Gastroesophageal sphincter (tissue), 4 donors: ENCODE data around the gene TTLL5. TPM values are rescaled to one million over a fixed set of nuclear protein-coding genes. Genes with fewer than 3 reads are reported as not detected.
A peak's percentile ranks its signal among the peaks of the same experiment; 100 is the strongest.

Source experiments
- ATAC-seq: fragments of 150-250 bp; one replicate; pipeline ENCODE4 v1.9.1; 2016; ENCODE audit warnings: mild to moderate bottlenecking, moderate library complexity
- H3K27ac ChIP-seq, 4 donors: fragments of 200-600 bp; sonication (generic) in 3 of 4; 1 replicate in 3 of 4; 2 replicates in 1 of 4; pipeline ENCODE4 v1.5.1; 2016 to 2019
- H3K27me3 ChIP-seq: fragments of 200-600 bp; sonication (generic); one replicate; pipeline ENCODE4 v1.5.1; 2019
- H3K36me3 ChIP-seq, 2 donors: fragments of 200-600 bp; sonication (generic); one replicate each; pipeline ENCODE4 v1.5.1; 2019; ENCODE audit warnings: control low read depth in 1 of 2
- H3K4me1 ChIP-seq, 3 donors: fragments of 200-600 bp; sonication (generic); 1 replicate in 2 of 3; 2 replicates in 1 of 3; pipeline ENCODE4 v1.5.1; 2016 to 2019; ENCODE audit warnings: control low read depth in 2 of 3
- H3K4me3 ChIP-seq, 2 donors: fragments of 200-600 bp; sonication (generic); one replicate each; pipeline ENCODE4 v1.5.1; 2019; ENCODE audit warnings: mild to moderate bottlenecking in 1 of 2, moderate library complexity in 1 of 2
- H3K9me3 ChIP-seq, 3 donors: fragments of 200-600 bp; sonication (generic); one replicate each; pipeline ENCODE4 v1.5.1; 2017 to 2019; ENCODE audit warnings: control low read depth in 2 of 3
- CTCF ChIP-seq, 4 experiments: fragments of 200-600 bp in 2 of 4; fragments of 450-650 bp in 2 of 4; sonication (generic) in 1 of 4; IDR thresholded peaks; one replicate each; pipeline ENCODE4 v1.5.1; 2017 to 2019; ENCODE audit warnings: antibody characterized with exemption in 4 of 4, mild to moderate bottlenecking in 2 of 4, moderate library complexity in 2 of 4
- EP300 ChIP-seq: sonication (generic); formaldehyde crosslinking; IDR thresholded peaks from one replicate; pipeline ENCODE4 v1.6.1; 2017; ENCODE audit warnings: antibody characterized with exemption, mild to moderate bottlenecking
- POLR2A ChIP-seq, 2 donors: fragments of 450-650 bp; IDR thresholded peaks; one replicate each; pipeline ENCODE4 v1.6.1; 2017; ENCODE audit warnings: antibody characterized with exemption in 2 of 2, mild to moderate bottlenecking in 2 of 2, moderate library complexity in 1 of 2
- POLR2AphosphoS5 ChIP-seq: sonication (generic); formaldehyde crosslinking; IDR thresholded peaks from one replicate; pipeline ENCODE4 v1.6.1; 2017; ENCODE audit warnings: antibody characterized with exemption
- WGBS, 2 donors: methylation state at CpG; one replicate each; pipeline ENCODE4 v1.1.5; 2018; ENCODE audit warnings: low coverage in 1 of 2; 5-methylcytosine and 5-hydroxymethylcytosine counted together
- total RNA-seq, 4 donors: library from RNA; depleted of rRNA; stranded (reverse); fragments of >200 nt; gene quantifications; one replicate each; pipeline ENCODE4 v1.1.0, GENCODE V29; 2016

Gene TTLL5
- total RNA-seq, 4 donors from 2014 or later = 18.1 to 30.0 (median 22.1) TPM

GRCh38 chr14:75649337-75649736 is 11.7 kb upstream of the TTLL5 start:
- H3K27ac ChIP-seq = peak overlapping the region in 2 of 4 donors; percentile 21 to 63
- no peak for ATAC-seq

GRCh38 chr14:75649773-75650172 is 11.3 kb upstream of the TTLL5 start:
- Histone ChIP-seq H3K36me3 (peaks cover 0 to 73% of the 10 kb centered on the region in 2 donors), H3K4me3 (no peak overlapping the region), H3K9me3 (no peaks in the 10 kb centered on the region), H3K27ac (no peak overlapping the region), H3K27me3 (no peaks in the 10 kb centered on the region), H3K4me1 (peaks cover 0 to 18% (median 3%) of the 10 kb centered on the region in 3 donors)
- WGBS, 2 donors = 100% methylated on average over 1 of the region's 1 CpG
- TF ChIP-seq EP300 (no peak), CTCF (IDR thresholded peaks at IDR 0.05) (no peak), POLR2A (IDR thresholded peaks at IDR 0.05) (no peak), POLR2AphosphoS5 (no peak)
- no peak for ATAC-seq

More at GRCh38 chr14:75649337-75649736, 11.7 kb upstream of the TTLL5 start:
- H3K36me3 ChIP-seq = peaks cover 0 to 69% of the 10 kb centered on the region in 2 donors
- no peaks in the 10 kb centered on the region for H3K9me3 ChIP-seq
- TF ChIP-seq CTCF (IDR thresholded peaks at IDR 0.05) (no peak), POLR2AphosphoS5 (no peak), EP300 (no peak), POLR2A (IDR thresholded peaks at IDR 0.05) (no peak)
- 86 to 100% methylated on average over 1 of the region's 1 CpG for WGBS, 2 donors
- no peaks in the 10 kb centered on the region for H3K27me3 ChIP-seq
- peaks cover 0 to 18% (median 3%) of the 10 kb centered on the region in 3 donors for H3K4me1 ChIP-seq
- no peak overlapping the region for H3K4me3 ChIP-seq

GRCh38 chr14:75650253-75651058 is 10.6 kb upstream of the TTLL5 start:
- TF ChIP-seq POLR2AphosphoS5 (no peak), POLR2A (IDR thresholded peaks at IDR 0.05) (no peak), CTCF (IDR thresholded peaks at IDR 0.05) (no peak), EP300 (no peak)
- Histone ChIP-seq H3K36me3 (peaks cover 0 to 80% of the 10 kb centered on the region in 2 donors), H3K4me3 (no peak overlapping the region), H3K4me1 (peaks cover 0 to 18% (median 3%) of the 10 kb centered on the region in 3 donors), H3K9me3 (no peaks in the 10 kb centered on the region), H3K27ac (no peak overlapping the region), H3K27me3 (no peaks in the 10 kb centered on the region)
- ATAC-seq = no peak
- WGBS, 2 donors = 74 to 83% methylated on average over 2 to 4 of the region's 5 CpGs

- no peak overlapping the region for H3K27ac ChIP-seq
- peaks cover 0 to 9% (median 0%) of the 10 kb centered on the region in 3 donors for H3K4me1 ChIP-seq
- no peaks in the 10 kb centered on the region for H3K27me3 ChIP-seq
- no peaks in the 10 kb centered on the region for H3K9me3 ChIP-seq
- H3K4me3 ChIP-seq = no peak overlapping the region
- peaks cover 0 to 82% of the 10 kb centered on the region in 2 donors for H3K36me3 ChIP-seq
- TF ChIP-seq POLR2AphosphoS5 (no peak), EP300 (no peak), POLR2A (IDR thresholded peaks at IDR 0.05) (no peak), CTCF (IDR thresholded peaks at IDR 0.05) (no peak)
- WGBS, 2 donors = 83 to 91% methylated on average over 1 of the region's 1 CpG
- ATAC-seq = no peak
Observed at GRCh38 chr14:75653563-75653962, 7.5 kb upstream of the TTLL5 start.
